Trophoblast cell (in vitro differentiated cells and primary cell): Measurements from ENCODE around the gene FAH.

Experiments
- DNase-seq, 2 donors: peaks; one replicate each; pipeline ENCODE4 v3.0.0-alpha.2; 2016
- H2AFZ ChIP-seq: 2 replicates; pipeline ENCODE4 v1.6.1; 2013; ENCODE audit warnings: low read length, moderate library complexity, mild to moderate bottlenecking; ENCODE audit not compliant: insufficient read depth, poor library complexity
- H2AK5ac ChIP-seq: 2 replicates; pipeline ENCODE4 v1.6.1; 2013; ENCODE audit warnings: mild to moderate bottlenecking, low read length
- H2BK120ac ChIP-seq: 2 replicates; pipeline ENCODE4 v1.6.1; 2013; ENCODE audit warnings: low read length, mild to moderate bottlenecking, moderate library complexity; ENCODE audit not compliant: insufficient read depth, poor library complexity
- H2BK12ac ChIP-seq: 2 replicates; pipeline ENCODE4 v1.6.1; 2013; ENCODE audit warnings: mild to moderate bottlenecking, low read length, moderate library complexity
- H2BK5ac ChIP-seq: 2 replicates; pipeline ENCODE4 v1.6.1; 2013; ENCODE audit warnings: low read length, low read depth, moderate library complexity, mild to moderate bottlenecking; ENCODE audit not compliant: poor library complexity
- H3K14ac ChIP-seq: 2 replicates; pipeline ENCODE4 v1.6.1; 2013; ENCODE audit warnings: mild to moderate bottlenecking, low read length
- H3K18ac ChIP-seq: 2 replicates; pipeline ENCODE4 v1.6.1; 2013; ENCODE audit warnings: mild to moderate bottlenecking, low read length
- H3K23ac ChIP-seq: 2 replicates; pipeline ENCODE4 v1.6.1; 2013; ENCODE audit warnings: low read length
- H3K27ac ChIP-seq: 2 replicates; pipeline ENCODE4 v1.5.1; 2013; ENCODE audit warnings: low read depth, mild to moderate bottlenecking, inconsistent platforms, low read length, moderate library complexity
- H3K27me3 ChIP-seq: 2 replicates; pipeline ENCODE4 v1.6.1; 2013; ENCODE audit warnings: inconsistent platforms, mild to moderate bottlenecking, low read length, moderate library complexity; ENCODE audit not compliant: insufficient read depth
- H3K36me3 ChIP-seq, 2 experiments: 1 replicate in 1 of 2; 2 replicates in 1 of 2; pipeline ENCODE4 v1.6.1; 2013; ENCODE audit warnings: low read length in 2 of 2, mild to moderate bottlenecking in 2 of 2, moderate library complexity in 1 of 2; ENCODE audit not compliant: insufficient read depth in 2 of 2, control insufficient read depth in 1 of 2
- H3K4ac ChIP-seq: 2 replicates; pipeline ENCODE4 v1.6.1; 2013; ENCODE audit warnings: low read depth, mild to moderate bottlenecking, low read length, moderate library complexity
- H3K4me1 ChIP-seq, 2 experiments: 1 replicate in 1 of 2; 2 replicates in 1 of 2; pipeline ENCODE4 v1.6.1; 2013; ENCODE audit warnings: low read length in 2 of 2, mild to moderate bottlenecking in 2 of 2, moderate library complexity in 1 of 2; ENCODE audit not compliant: insufficient read depth in 2 of 2, control insufficient read depth in 1 of 2
- H3K4me2 ChIP-seq: 2 replicates; pipeline ENCODE4 v1.6.1; 2013; ENCODE audit warnings: inconsistent platforms, mild to moderate bottlenecking, low read length, moderate library complexity
- H3K4me3 ChIP-seq: 2 replicates; pipeline ENCODE4 v1.5.1; 2013; ENCODE audit warnings: mild to moderate bottlenecking, low read depth, low read length, inconsistent platforms
- H3K79me1 ChIP-seq: one replicate; pipeline ENCODE4 v1.6.1; 2013; ENCODE audit warnings: low read length
- H3K79me2 ChIP-seq: 2 replicates; pipeline ENCODE4 v1.6.1; 2013; ENCODE audit warnings: low read length, mild to moderate bottlenecking; ENCODE audit not compliant: control insufficient read depth, insufficient read depth, poor library complexity
- H3K9ac ChIP-seq: 2 replicates; pipeline ENCODE4 v1.6.1; 2013; ENCODE audit warnings: mild to moderate bottlenecking, low read length
- H3K9me3 ChIP-seq: 2 replicates; pipeline ENCODE4 v1.6.1; 2013; ENCODE audit warnings: low read depth, mild to moderate bottlenecking, control low read depth, inconsistent platforms, low read length; ENCODE audit not compliant: insufficient read depth
- H4K12ac ChIP-seq: 2 replicates; pipeline ENCODE4 v1.6.1; 2013; ENCODE audit warnings: low read depth, mild to moderate bottlenecking, low read length, moderate library complexity
- H4K8ac ChIP-seq: 2 replicates; pipeline ENCODE4 v1.6.1; 2013; ENCODE audit warnings: low read depth, mild to moderate bottlenecking, low read length, moderate library complexity
- H4K91ac ChIP-seq: one replicate; pipeline ENCODE4 v1.6.1; 2013; ENCODE audit warnings: low read depth, mild to moderate bottlenecking, low read length, moderate library complexity
- WGBS: extraction: QIAGEN DNeasy Blood & Tissue Kit; methylation state at CpG from one replicate; pipeline ENCODE4 v1.1.7; 2013; ENCODE audit warnings: missing lambda C conversion rate; ENCODE audit not compliant: insufficient read length, insufficient coverage; ENCODE audit errors: extremely low coverage; 5-methylcytosine and 5-hydroxymethylcytosine counted together

FAH gene

GRCh38 chr15:80180986-80181385 is 28.2 kb downstream of the FAH start:
- no peaks in the 10 kb centered on the region for H3K27me3 ChIP-seq
- no peaks in the 10 kb centered on the region for H3K4me1 ChIP-seq
- no peak overlapping the region for H2BK5ac ChIP-seq
- no peak overlapping the region for H2AK5ac ChIP-seq
- no peak overlapping the region for H4K8ac ChIP-seq
- H3K27ac ChIP-seq = no peak overlapping the region
- no peak overlapping the region for H4K91ac ChIP-seq
- H3K9ac ChIP-seq = no peak overlapping the region
- no peaks in the 10 kb centered on the region for H3K79me1 ChIP-seq
- H3K23ac ChIP-seq = no peak overlapping the region
- peaks cover 2 to 16% of the 10 kb centered on the region in 2 experiments for H3K36me3 ChIP-seq
- no peak overlapping the region for H3K4me2 ChIP-seq
- H2BK120ac ChIP-seq = no peak overlapping the region
- H3K9me3 ChIP-seq = peaks cover 2% of the 10 kb centered on the region
- no peaks in the 10 kb centered on the region for H3K79me2 ChIP-seq
- H4K12ac ChIP-seq = no peak overlapping the region
- H3K14ac ChIP-seq = no peak overlapping the region
- H2BK12ac ChIP-seq = no peak overlapping the region
- H3K4ac ChIP-seq = no peak overlapping the region
- H3K4me3 ChIP-seq = no peak overlapping the region
- H3K18ac ChIP-seq = no peak overlapping the region
- WGBS = no CpG with 5 or more reads among the region's 10 CpGs
- H2AFZ ChIP-seq = no peak overlapping the region
- no peak for DNase-seq

GRCh38 chr15:80182611-80183261 is 29.9 kb downstream of the FAH start:
- H3K4me3 ChIP-seq = no peak overlapping the region
- H4K91ac ChIP-seq = no peak overlapping the region
- no peak overlapping the region for H3K27ac ChIP-seq
- H3K14ac ChIP-seq = no peak overlapping the region
- H4K8ac ChIP-seq = no peak overlapping the region
- H2BK5ac ChIP-seq = no peak overlapping the region
- no peak overlapping the region for H2AK5ac ChIP-seq
- no peak overlapping the region for H2AFZ ChIP-seq
- no peaks in the 10 kb centered on the region for H3K79me1 ChIP-seq
- H3K27me3 ChIP-seq = no peaks in the 10 kb centered on the region
- DNase-seq = no peak
- no peak overlapping the region for H2BK12ac ChIP-seq
- H3K4me2 ChIP-seq = no peak overlapping the region
- H4K12ac ChIP-seq = no peak overlapping the region
- H3K9ac ChIP-seq = no peak overlapping the region
- H3K4me1 ChIP-seq = no peaks in the 10 kb centered on the region
- H3K79me2 ChIP-seq = no peaks in the 10 kb centered on the region
- H3K18ac ChIP-seq = no peak overlapping the region
- H3K36me3 ChIP-seq = peaks cover 4 to 16% of the 10 kb centered on the region in 2 experiments
- WGBS = no CpG with 5 or more reads among the region's 5 CpGs
- H2BK120ac ChIP-seq = no peak overlapping the region
- H3K9me3 ChIP-seq = peaks cover 2% of the 10 kb centered on the region
- no peak overlapping the region for H3K4ac ChIP-seq
- H3K23ac ChIP-seq = no peak overlapping the region

DNA sequence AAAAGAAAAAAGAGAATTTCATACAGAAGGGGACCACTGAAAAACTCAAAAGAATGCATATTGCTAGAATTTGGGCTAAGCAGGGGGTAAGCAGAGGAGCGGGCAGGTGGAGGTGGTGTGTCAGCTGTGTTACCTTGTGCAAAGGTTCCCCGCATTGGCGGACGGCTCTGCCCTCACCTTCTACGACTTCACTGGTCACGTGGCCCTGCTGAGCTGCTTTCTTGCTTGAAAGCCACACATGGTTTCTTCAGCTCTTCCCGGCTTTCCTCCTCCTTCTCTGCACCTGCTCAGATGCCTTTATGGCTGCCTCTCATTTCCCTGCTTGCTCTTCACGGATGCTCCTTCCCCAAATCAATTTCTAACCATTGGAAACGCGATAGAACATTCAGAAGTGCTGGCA is 30.5 kb downstream of the FAH start:
- H2BK120ac ChIP-seq = no peak overlapping the region
- peaks cover 2% of the 10 kb centered on the region for H3K9me3 ChIP-seq
- no peak overlapping the region for H3K4me3 ChIP-seq
- no peak overlapping the region for H3K27ac ChIP-seq
- H2BK5ac ChIP-seq = no peak overlapping the region
- no peak overlapping the region for H4K8ac ChIP-seq
- no CpG with 5 or more reads among the region's 10 CpGs for WGBS
- peaks cover 4 to 16% of the 10 kb centered on the region in 2 experiments for H3K36me3 ChIP-seq
- H3K23ac ChIP-seq = no peak overlapping the region
- no peak overlapping the region for H2AK5ac ChIP-seq
- H4K12ac ChIP-seq = no peak overlapping the region
- DNase-seq = no peak
- no peaks in the 10 kb centered on the region for H3K4me1 ChIP-seq
- no peaks in the 10 kb centered on the region for H3K79me2 ChIP-seq
- H3K4ac ChIP-seq = no peak overlapping the region
- no peak overlapping the region for H3K14ac ChIP-seq
- no peaks in the 10 kb centered on the region for H3K79me1 ChIP-seq
- no peak overlapping the region for H3K9ac ChIP-seq
- no peak overlapping the region for H4K91ac ChIP-seq
- H2BK12ac ChIP-seq = no peak overlapping the region
- no peak overlapping the region for H3K18ac ChIP-seq
- no peaks in the 10 kb centered on the region for H3K27me3 ChIP-seq
- H2AFZ ChIP-seq = no peak overlapping the region
- H3K4me2 ChIP-seq = no peak overlapping the region

DNA sequence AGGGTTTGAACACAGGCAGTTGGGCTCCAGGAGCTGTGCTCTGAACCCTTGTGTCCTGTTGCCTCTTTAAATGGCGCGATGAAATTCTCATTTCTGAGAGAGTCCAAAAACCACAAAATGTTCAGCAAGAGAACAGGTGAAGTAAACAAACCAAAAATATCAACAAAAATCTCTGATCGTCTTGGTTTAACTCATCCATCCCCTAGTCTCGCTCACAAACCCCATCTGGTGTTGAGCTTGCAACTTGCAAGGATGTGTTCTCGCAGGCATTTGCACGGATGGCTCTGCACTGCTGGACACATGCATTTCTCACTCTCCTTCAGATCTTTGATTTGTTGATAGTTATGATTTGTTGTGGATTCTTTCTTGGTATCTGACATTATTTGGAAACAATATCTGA is 31.1 kb downstream of the FAH start:
- Histone ChIP-seq H3K4me3 (no peak overlapping the region), H2BK5ac (no peak overlapping the region), H3K4ac (no peak overlapping the region), H3K27me3 (no peaks in the 10 kb centered on the region), H3K9me3 (peaks cover 2% of the 10 kb centered on the region), H3K79me1 (no peaks in the 10 kb centered on the region), H3K36me3 (peaks cover 4 to 16% of the 10 kb centered on the region in 2 experiments), H3K23ac (no peak overlapping the region), H4K8ac (no peak overlapping the region), H2BK120ac (no peak overlapping the region), H3K79me2 (no peaks in the 10 kb centered on the region), H2AFZ (no peak overlapping the region), H2BK12ac (no peak overlapping the region), H3K18ac (no peak overlapping the region), H3K4me1 (no peaks in the 10 kb centered on the region), H4K91ac (no peak overlapping the region), H3K27ac (no peak overlapping the region), H4K12ac (no peak overlapping the region), H3K9ac (no peak overlapping the region), H2AK5ac (no peak overlapping the region), H3K4me2 (no peak overlapping the region), H3K14ac (no peak overlapping the region)
- DNase-seq = no peak
- no CpG with 5 or more reads among the region's 6 CpGs for WGBS
